ENCODE data around the gene ERI2. TPM values are rescaled to one million over a fixed set of nuclear protein-coding genes. Genes with fewer than 3 reads are reported as not detected.

The ERI2 gene
- total RNA-seq, 2 experiments from 2014 or later, result 0.25 to 0.45 TPM

DNA sequence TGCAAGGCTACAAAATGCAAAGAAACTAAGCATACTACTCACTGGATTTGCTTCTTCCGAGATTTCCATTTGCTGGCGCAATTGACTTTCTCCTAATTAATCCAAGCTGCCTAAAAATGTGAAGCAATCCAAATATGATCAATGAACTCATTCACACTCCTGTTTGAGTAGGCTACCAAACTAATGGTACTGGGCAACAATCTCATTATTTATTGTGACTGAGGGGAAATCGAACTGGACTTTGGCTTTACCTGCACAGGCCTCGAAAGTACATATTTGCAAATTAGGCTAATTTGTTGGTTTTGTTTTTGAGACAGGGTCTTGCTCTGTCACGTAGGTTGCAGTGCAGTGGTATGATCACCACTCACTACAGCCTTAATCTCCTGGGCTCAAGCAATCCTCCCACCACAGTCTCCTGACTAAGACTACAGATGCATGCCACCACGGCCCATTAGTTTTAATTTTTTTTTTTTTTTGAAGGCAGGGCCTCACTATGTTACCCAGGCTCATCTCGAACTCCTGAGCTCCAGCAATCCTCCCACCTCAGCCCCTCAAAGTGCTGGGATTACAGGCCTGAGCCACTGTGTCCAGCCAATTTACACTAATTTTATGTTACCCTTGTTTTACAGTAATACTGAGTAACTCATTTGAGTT lies 2.6 kb downstream of the ERI2 start:
- TF ChIP-seq, protein P1, sequence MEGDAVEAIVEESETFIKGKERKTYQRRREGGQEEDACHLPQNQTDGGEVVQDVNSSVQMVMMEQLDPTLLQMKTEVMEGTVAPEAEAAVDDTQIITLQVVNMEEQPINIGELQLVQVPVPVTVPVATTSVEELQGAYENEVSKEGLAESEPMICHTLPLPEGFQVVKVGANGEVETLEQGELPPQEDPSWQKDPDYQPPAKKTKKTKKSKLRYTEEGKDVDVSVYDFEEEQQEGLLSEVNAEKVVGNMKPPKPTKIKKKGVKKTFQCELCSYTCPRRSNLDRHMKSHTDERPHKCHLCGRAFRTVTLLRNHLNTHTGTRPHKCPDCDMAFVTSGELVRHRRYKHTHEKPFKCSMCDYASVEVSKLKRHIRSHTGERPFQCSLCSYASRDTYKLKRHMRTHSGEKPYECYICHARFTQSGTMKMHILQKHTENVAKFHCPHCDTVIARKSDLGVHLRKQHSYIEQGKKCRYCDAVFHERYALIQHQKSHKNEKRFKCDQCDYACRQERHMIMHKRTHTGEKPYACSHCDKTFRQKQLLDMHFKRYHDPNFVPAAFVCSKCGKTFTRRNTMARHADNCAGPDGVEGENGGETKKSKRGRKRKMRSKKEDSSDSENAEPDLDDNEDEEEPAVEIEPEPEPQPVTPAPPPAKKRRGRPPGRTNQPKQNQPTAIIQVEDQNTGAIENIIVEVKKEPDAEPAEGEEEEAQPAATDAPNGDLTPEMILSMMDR (IDR thresholded peaks at IDR 0.05), result no peak
- Histone ChIP-seq H3K27me3 (ENCODE audit: control insufficient read depth in 1 of 2, insufficient read depth in 2 of 2, low read length in 2 of 2) (no peaks in the 10 kb centered on the region), H3K9me3 (ENCODE audit: control insufficient read depth in 1 of 2, insufficient read depth in 1 of 2, low read length in 2 of 2) (no peaks in the 10 kb centered on the region), H3K36me3 (ENCODE audit: insufficient read depth, low read length) (no peaks in the 10 kb centered on the region), H3K27ac (ENCODE audit: low read depth in 1 of 2, low read length in 2 of 2) (no peak overlapping the region), H3K4me1 (ENCODE audit: insufficient read depth, low read length) (peaks cover 23% of the 10 kb centered on the region), H3K4me3 (ENCODE audit: low read length) (no peak overlapping the region)
- ATAC-seq (ENCODE audit: poor library complexity) (no peak), DNase-seq (no peak)
- Mint-ChIP-seq H3K27me3 (no peaks in the 10 kb centered on the region), H3K27ac (peak overlapping the region; percentile 49), H3K9me3 (no peaks in the 10 kb centered on the region), H3K4me3 (no peak overlapping the region), H3K4me1 (ENCODE audit: low read depth) (peaks cover 22% of the 10 kb centered on the region), H3K36me3 (ENCODE audit: low read depth) (peaks cover 5% of the 10 kb centered on the region)
- intact Hi-C loops (cut with DNase I, micrococcal nuclease), result no loop called here
- ChIA-PET CTCF (interaction anchor here (0.6 kb wide), 1 partner anchor 1509 kb away, joined by 3 read pairs; no protein-coding TSS in a partner anchor), POLR2A (no interaction called here)

DNA sequence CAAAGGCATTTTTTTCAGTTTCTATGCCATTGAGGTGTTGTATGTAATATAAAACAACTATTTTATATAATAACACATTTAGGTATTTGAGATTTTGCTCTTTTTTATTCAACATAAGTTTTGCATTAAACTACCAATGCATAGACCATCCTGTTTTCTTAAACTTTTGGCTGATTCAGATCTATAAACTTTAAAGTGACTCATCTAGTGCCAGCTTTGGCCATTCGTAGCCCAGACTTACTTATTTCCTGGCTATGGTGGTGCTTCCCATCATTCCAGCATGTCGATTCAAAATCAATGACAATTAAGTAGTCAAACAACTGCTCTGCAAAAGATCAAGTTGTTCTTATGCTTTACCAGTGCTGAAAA lies 3.1 kb downstream of the ERI2 start:
- H3K27ac ChIP-seq (ENCODE audit: low read depth in 1 of 2, low read length in 2 of 2), result no peak overlapping the region
- ATAC-seq (ENCODE audit: poor library complexity) (no peak), DNase-seq (no peak)
- Mint-ChIP-seq H3K27ac (no peak overlapping the region), H3K27me3 (no peaks in the 10 kb centered on the region), H3K4me1 (ENCODE audit: low read depth) (peaks cover 27% of the 10 kb centered on the region), H3K36me3 (ENCODE audit: low read depth) (peaks cover 5% of the 10 kb centered on the region), H3K9me3 (no peaks in the 10 kb centered on the region), H3K4me3 (no peak overlapping the region)
- TF ChIP-seq, protein P1 (IDR thresholded peaks at IDR 0.05), result no peak
- peaks cover 22% of the 10 kb centered on the region for H3K4me1 ChIP-seq (ENCODE audit: insufficient read depth, low read length)
- H3K27me3 ChIP-seq (ENCODE audit: control insufficient read depth in 1 of 2, insufficient read depth in 2 of 2, low read length in 2 of 2), result no peaks in the 10 kb centered on the region
- H3K4me3 ChIP-seq (ENCODE audit: low read length), result no peak overlapping the region
- POLR2A ChIA-PET, result no interaction called here
- intact Hi-C loops (cut with DNase I, micrococcal nuclease), result no loop called here
- H3K9me3 ChIP-seq (ENCODE audit: control insufficient read depth in 1 of 2, insufficient read depth in 1 of 2, low read length in 2 of 2), result no peaks in the 10 kb centered on the region
- H3K36me3 ChIP-seq (ENCODE audit: insufficient read depth, low read length), result no peaks in the 10 kb centered on the region
- CTCF ChIA-PET, result no interaction called here

DNA sequence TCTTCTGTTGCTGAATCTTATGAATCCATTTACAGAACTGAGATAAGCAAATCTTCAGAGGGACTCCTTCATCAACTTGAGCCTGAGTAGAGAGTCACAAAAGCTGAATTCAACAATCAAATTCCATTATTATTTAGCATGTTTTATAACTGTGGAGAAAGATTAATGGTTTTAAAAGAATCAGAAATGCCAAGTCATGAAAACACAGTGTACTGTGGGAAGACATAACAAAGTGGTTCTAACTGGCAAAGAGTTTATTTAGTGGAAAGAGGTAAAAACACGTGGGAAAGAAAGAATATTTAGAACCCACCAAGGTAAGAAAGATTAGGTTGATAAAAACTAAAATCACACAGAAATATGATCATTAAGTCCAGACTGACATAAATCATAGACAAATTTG lies 5.0 kb downstream of the ERI2 start:
- Mint-ChIP-seq H3K27me3 (no peaks in the 10 kb centered on the region), H3K27ac (no peak overlapping the region)

More for the DNA sequence above, 5.0 kb downstream of the ERI2 start:
- Histone ChIP-seq H3K4me3 (ENCODE audit: low read length) (no peak overlapping the region), H3K9me3 (ENCODE audit: control insufficient read depth in 1 of 2, insufficient read depth in 1 of 2, low read length in 2 of 2) (no peaks in the 10 kb centered on the region), H3K27me3 (ENCODE audit: control insufficient read depth in 1 of 2, insufficient read depth in 2 of 2, low read length in 2 of 2) (no peaks in the 10 kb centered on the region), H3K27ac (ENCODE audit: low read depth in 1 of 2, low read length in 2 of 2) (no peak overlapping the region), H3K4me1 (ENCODE audit: insufficient read depth, low read length) (peaks cover 6% of the 10 kb centered on the region), H3K36me3 (ENCODE audit: insufficient read depth, low read length) (no peaks in the 10 kb centered on the region)
- CTCF ChIA-PET, result no interaction called here
- ATAC-seq (ENCODE audit: poor library complexity), result no peak
- TF ChIP-seq, protein P1 (IDR thresholded peaks at IDR 0.05), result no peak
- POLR2A ChIA-PET, result no interaction called here
- Mint-ChIP-seq H3K36me3 (ENCODE audit: low read depth) (no peaks in the 10 kb centered on the region), H3K4me3 (no peak overlapping the region), H3K9me3 (no peaks in the 10 kb centered on the region), H3K4me1 (ENCODE audit: low read depth) (peaks cover 21% of the 10 kb centered on the region)
- DNase-seq, result no peak
- intact Hi-C loops (cut with DNase I, micrococcal nuclease), result no loop called here
